NCI-H1092 (cell line): Measurements from ENCODE around the gene SENP2.
"Not testable (repeated sequence)": the region's sequence is repeated elsewhere in the genome, so short reads cannot be mapped to it uniquely, and the experiment has no call there.

Experiments used
- DNase-seq: peaks from one replicate; lab custom pipeline; 2025; lab: John Stamatoyannopoulos, UW

Gene SENP2

GRCh38 chr3:185585859-185586685 is at the start of gene SENP2:
SENP2 (plus strand) TSS chr3:185586295; CDS start chr3:185586414, 119 bp downstream.
- DNase-seq: peak; percentile 99

GRCh38 chr3:185537369-185537970 is 48.6 kb upstream of the SENP2 start:
- DNase-seq: no peak

GRCh38 chr3:185539934-185540333 is 46.2 kb upstream of the SENP2 start:
- DNase-seq: no peak

GRCh38 chr3:185540695-185541094 is 45.4 kb upstream of the SENP2 start:
- no peak for DNase-seq

- DNase-seq: no peak
Observed at GRCh38 chr3:185549122-185549521, 37.0 kb upstream of the SENP2 start.

GRCh38 chr3:185549651-185550111 is 36.4 kb upstream of the SENP2 start:
- no peak for DNase-seq

GRCh38 chr3:185552358-185552877 is 33.7 kb upstream of the SENP2 start, which contains the start of gene LIPH:
LIPH (minus strand) TSS chr3:185552588; CDS start chr3:185552471, 117 bp downstream.
- DNase-seq: no peak

- DNase-seq: no peak
Observed at GRCh38 chr3:185555101-185555501, 31.0 kb upstream of the SENP2 start.

GRCh38 chr3:185555860-185556347 is 30.2 kb upstream of the SENP2 start:
- no peak for DNase-seq

GRCh38 chr3:185556640-185557039 is 29.5 kb upstream of the SENP2 start:
- not testable (repeated sequence) for DNase-seq

GRCh38 chr3:185558395-185558794 is 27.7 kb upstream of the SENP2 start:
- DNase-seq: no peak

GRCh38 chr3:185559706-185560090 is 26.4 kb upstream of the SENP2 start:
- DNase-seq: no peak

- no peak for DNase-seq
Observed at GRCh38 chr3:185560676-185561075, 25.4 kb upstream of the SENP2 start.

- no peak for DNase-seq
Observed at GRCh38 chr3:185561374-185561943, 24.6 kb upstream of the SENP2 start.

GRCh38 chr3:185561958-185562357 is 24.1 kb upstream of the SENP2 start:
- DNase-seq: no peak

- no peak for DNase-seq
Observed at GRCh38 chr3:185572183-185572582, 13.9 kb upstream of the SENP2 start.

GRCh38 chr3:185575108-185575869 is 10.8 kb upstream of the SENP2 start:
- peak; percentile 78 for DNase-seq

GRCh38 chr3:185582236-185582635 is 3.9 kb upstream of the SENP2 start:
- no peak for DNase-seq

GRCh38 chr3:185582871-185583270 is 3.2 kb upstream of the SENP2 start:
- DNase-seq: no peak

- no peak for DNase-seq
Observed at GRCh38 chr3:185583925-185584324, 2.2 kb upstream of the SENP2 start.

GRCh38 chr3:185584686-185585085 is 1.4 kb upstream of the SENP2 start:
- DNase-seq: no peak

- DNase-seq: no peak
Observed at GRCh38 chr3:185585518-185585858, 607 bp upstream of the SENP2 start.
